ENCODE measurements around the gene NR1H2. TPM values are rescaled to one million over a fixed set of nuclear protein-coding genes. Genes with fewer than 3 reads are reported as not detected.
A peak's percentile ranks its signal among the peaks of the same experiment; 100 is the strongest.
"Not testable (repeated sequence)": the region's sequence is repeated elsewhere in the genome, so short reads cannot be mapped to it uniquely, and the experiment has no call there.

Gene NR1H2
- total and polyA plus RNA-seq, 5 donors from 2014 or later: 60.3 to 213 (median 74.9) TPM

DNA sequence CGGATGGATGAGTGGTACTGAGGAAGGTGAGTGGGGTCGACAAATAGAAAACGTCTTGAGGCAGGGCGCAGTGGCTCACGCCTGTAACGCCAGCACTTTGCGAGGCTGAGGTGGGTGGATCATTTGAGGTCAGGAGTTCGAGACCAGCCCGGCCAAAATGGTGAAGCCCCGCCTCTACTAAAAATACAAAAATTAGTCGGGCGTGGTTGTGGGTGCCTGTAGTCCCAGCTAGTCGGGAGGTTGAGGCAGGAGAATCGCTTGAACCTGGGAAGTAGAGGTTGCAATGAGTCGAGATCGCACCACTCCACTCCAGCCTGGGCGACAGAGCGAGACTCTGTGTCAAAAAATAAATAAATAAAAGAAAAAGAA lies 46.3 kb upstream of the NR1H2 start:
- peaks cover 5 to 70% (median 44%) of the 10 kb centered on the region in 4 donors for H3K4me1 Mint-ChIP-seq
- peak overlapping the region in 2 of 3 donors; percentile 90 to 95 for H3K27ac Mint-ChIP-seq
- peak overlapping the region; percentile 43 for H3K27ac ChIP-seq (ENCODE audit: insufficient read depth, low read length, poor library complexity, severe bottlenecking)
- peaks cover 74% of the 10 kb centered on the region for H3K4me1 ChIP-seq (ENCODE audit: control insufficient read depth, insufficient read depth, low read length, poor library complexity, severe bottlenecking)
- peaks cover 0 to 16% of the 10 kb centered on the region in 2 experiments for H3K9me3 ChIP-seq (ENCODE audit: control insufficient read depth in 2 of 2, low read length in 2 of 2)
- peaks cover 0 to 14% (median 0%) of the 10 kb centered on the region in 7 donors for H3K9me3 Mint-ChIP-seq
- peak overlapping the region; percentile 44 for H3K4me3 ChIP-seq (ENCODE audit: low read depth, low read length)
- not testable (repeated sequence) for H3K27me3 ChIP-seq (ENCODE audit: control insufficient read depth, insufficient read depth, low read length); H3K36me3 Mint-ChIP-seq; DNase-seq; ATAC-seq (ENCODE audit: low read depth in 2 of 2); H3K36me3 ChIP-seq (ENCODE audit: control insufficient read depth, insufficient read depth, low read length)
- H3K27me3 Mint-ChIP-seq: peaks cover 32% of the 10 kb centered on the region
- H3K4me3 Mint-ChIP-seq: peak overlapping the region; percentile 88 to 95 (median 90)

DNA sequence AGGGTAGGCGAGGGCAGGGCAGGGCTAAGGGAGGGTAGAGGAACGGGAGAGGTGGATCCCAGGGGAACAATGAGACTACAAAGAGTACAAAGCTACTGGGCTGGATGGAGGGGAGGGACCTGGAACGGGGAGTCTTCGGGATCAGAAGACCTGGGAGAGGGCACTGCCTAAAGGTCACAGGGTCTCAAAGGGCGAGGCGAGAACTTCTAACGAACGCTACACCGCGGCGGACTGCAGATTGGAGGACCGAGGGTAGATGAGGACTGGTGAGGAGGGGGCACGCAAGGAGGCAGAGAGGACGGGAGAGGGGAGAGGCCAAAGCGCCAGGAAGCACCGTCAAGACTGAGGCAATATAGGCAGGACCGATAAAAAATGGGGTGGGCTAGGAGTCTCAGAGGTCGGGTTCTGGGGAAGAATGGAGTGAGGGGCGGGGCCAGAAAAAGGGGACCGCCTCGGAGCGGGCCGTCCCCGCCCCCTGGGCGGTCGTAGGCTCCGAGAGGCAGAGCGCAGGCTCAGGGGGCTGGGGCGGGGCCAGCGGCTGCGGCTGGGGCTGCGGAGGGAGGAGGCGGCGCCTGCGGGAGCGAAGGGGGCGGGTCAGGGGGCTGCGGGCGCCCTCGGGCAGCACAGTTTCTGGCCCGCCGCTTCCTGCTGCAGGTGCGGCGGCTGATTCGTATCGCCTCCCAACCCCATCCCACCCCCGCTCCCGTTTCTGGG lies 45.7 kb upstream of the NR1H2 start:
- peak overlapping the region; percentile 37 for H3K4me3 ChIP-seq (ENCODE audit: low read depth, low read length)
- H3K4me1 ChIP-seq (ENCODE audit: control insufficient read depth, insufficient read depth, low read length, poor library complexity, severe bottlenecking): peaks cover 74% of the 10 kb centered on the region
- Mint-ChIP-seq H3K9me3 (peaks cover 0 to 14% (median 4%) of the 10 kb centered on the region in 7 donors), H3K4me1 (peaks cover 5 to 72% (median 42%) of the 10 kb centered on the region in 4 donors), H3K36me3 (peaks cover 8% of the 10 kb centered on the region), H3K4me3 (peak overlapping the region; percentile 88 to 95 (median 90)), H3K27ac (peak overlapping the region in 2 of 3 donors; percentile 59 to 88), H3K27me3 (peaks cover 34% of the 10 kb centered on the region)
- peak overlapping the region; percentile 60 for H3K27ac ChIP-seq (ENCODE audit: insufficient read depth, low read length, poor library complexity, severe bottlenecking)
- DNase-seq (peak; percentile 81 to 91 (median 86)), ATAC-seq (ENCODE audit: low read depth in 2 of 2) (peak; percentile 33 to 36)
- H3K36me3 ChIP-seq (ENCODE audit: control insufficient read depth, insufficient read depth, low read length): no peaks in the 10 kb centered on the region
- H3K27me3 ChIP-seq (ENCODE audit: control insufficient read depth, insufficient read depth, low read length): peaks cover 4% of the 10 kb centered on the region
- H3K9me3 ChIP-seq (ENCODE audit: control insufficient read depth in 2 of 2, low read length in 2 of 2): peaks cover 0 to 16% of the 10 kb centered on the region in 2 experiments

DNA sequence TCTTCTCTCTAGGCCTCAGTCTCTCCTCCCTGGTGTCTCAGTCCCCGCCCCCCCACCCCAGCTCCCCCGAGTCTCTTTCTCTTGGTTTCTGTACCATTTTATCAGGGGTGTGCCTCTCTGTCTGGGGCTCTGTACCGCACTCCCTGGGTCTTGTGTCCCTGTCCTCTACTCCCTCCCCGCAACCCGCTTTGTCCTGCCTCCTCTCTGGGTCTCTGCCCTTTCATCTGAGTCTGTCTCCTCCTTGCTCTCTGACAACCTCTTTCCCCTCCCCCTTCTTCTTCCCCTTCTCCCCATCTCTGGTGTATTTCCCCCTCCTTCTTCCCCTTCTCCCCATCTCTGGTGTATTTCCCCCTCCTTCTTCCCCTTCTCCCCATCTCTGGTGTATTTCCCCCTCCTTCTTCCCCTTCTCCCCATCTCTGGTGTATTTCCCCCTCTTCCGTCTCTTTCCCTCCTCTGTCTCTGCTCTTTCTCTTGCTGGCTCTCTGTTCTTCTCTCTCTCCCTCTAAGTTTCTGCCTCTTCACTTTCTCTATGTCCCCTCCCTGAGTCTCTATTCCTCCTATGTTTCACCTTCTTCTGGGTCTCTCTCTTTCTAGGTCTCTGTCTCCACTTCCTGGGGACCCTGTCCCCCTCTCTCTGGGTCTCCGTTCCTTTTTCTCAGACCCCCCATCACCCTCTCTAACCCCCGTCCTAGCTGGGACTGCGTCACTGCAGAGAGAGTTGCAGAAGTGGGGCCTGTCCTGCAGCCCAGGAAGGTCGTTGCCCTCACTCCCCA lies 44.9 kb upstream of the NR1H2 start:
- peak overlapping the region; percentile 60 for H3K27ac ChIP-seq (ENCODE audit: insufficient read depth, low read length, poor library complexity, severe bottlenecking)
- H3K9me3 Mint-ChIP-seq: peaks cover 0 to 14% (median 4%) of the 10 kb centered on the region in 7 donors
- peak overlapping the region; percentile 84 to 95 (median 86) for H3K4me3 Mint-ChIP-seq
- peaks cover 66% of the 10 kb centered on the region for H3K4me1 ChIP-seq (ENCODE audit: control insufficient read depth, insufficient read depth, low read length, poor library complexity, severe bottlenecking)
- DNase-seq (no peak), ATAC-seq (ENCODE audit: low read depth in 2 of 2) (no peak)
- H3K4me3 ChIP-seq (ENCODE audit: low read depth, low read length): peak overlapping the region; percentile 47
- H3K36me3 Mint-ChIP-seq: peaks cover 10% of the 10 kb centered on the region
- peak overlapping the region; percentile 55 to 88 (median 84) for H3K27ac Mint-ChIP-seq
- peaks cover 31% of the 10 kb centered on the region for H3K27me3 Mint-ChIP-seq
- peaks cover 5 to 69% (median 42%) of the 10 kb centered on the region in 4 donors for H3K4me1 Mint-ChIP-seq
- H3K9me3 ChIP-seq (ENCODE audit: control insufficient read depth in 2 of 2, low read length in 2 of 2): peaks cover 0 to 14% of the 10 kb centered on the region in 2 experiments
- no peaks in the 10 kb centered on the region for H3K36me3 ChIP-seq (ENCODE audit: control insufficient read depth, insufficient read depth, low read length)
- H3K27me3 ChIP-seq (ENCODE audit: control insufficient read depth, insufficient read depth, low read length): peaks cover 4% of the 10 kb centered on the region

DNA sequence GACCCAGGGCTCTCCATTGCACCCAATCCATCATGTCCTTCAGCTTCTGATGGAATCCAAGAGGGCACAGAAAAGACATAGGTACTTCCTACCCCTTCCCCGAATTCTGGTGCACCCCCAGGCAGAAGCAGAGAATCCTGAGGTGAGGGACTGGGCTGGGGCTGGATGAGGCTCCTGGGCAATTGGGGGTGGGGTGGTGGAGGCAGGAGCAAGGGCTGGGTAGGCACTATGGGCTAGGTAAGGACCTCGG lies 44.3 kb upstream of the NR1H2 start:
- Mint-ChIP-seq H3K27ac (peak overlapping the region in 1 of 3 donors; percentile 88), H3K27me3 (peaks cover 26% of the 10 kb centered on the region), H3K9me3 (peaks cover 0 to 12% (median 4%) of the 10 kb centered on the region in 7 donors), H3K4me3 (peak overlapping the region; percentile 63 to 95 (median 84)), H3K4me1 (peaks cover 5 to 64% (median 39%) of the 10 kb centered on the region in 4 donors), H3K36me3 (peaks cover 10% of the 10 kb centered on the region)
- peak overlapping the region; percentile 9 for H3K27ac ChIP-seq (ENCODE audit: insufficient read depth, low read length, poor library complexity, severe bottlenecking)
- H3K4me1 ChIP-seq (ENCODE audit: control insufficient read depth, insufficient read depth, low read length, poor library complexity, severe bottlenecking): peaks cover 61% of the 10 kb centered on the region
- ATAC-seq (ENCODE audit: low read depth in 2 of 2): no peak
- no peaks in the 10 kb centered on the region for H3K36me3 ChIP-seq (ENCODE audit: control insufficient read depth, insufficient read depth, low read length)
- no peak for DNase-seq
- peaks cover 3% of the 10 kb centered on the region for H3K27me3 ChIP-seq (ENCODE audit: control insufficient read depth, insufficient read depth, low read length)
- H3K9me3 ChIP-seq (ENCODE audit: control insufficient read depth in 2 of 2, low read length in 2 of 2): peaks cover 0 to 14% of the 10 kb centered on the region in 2 experiments
- peak overlapping the region; percentile 47 for H3K4me3 ChIP-seq (ENCODE audit: low read depth, low read length)

DNA sequence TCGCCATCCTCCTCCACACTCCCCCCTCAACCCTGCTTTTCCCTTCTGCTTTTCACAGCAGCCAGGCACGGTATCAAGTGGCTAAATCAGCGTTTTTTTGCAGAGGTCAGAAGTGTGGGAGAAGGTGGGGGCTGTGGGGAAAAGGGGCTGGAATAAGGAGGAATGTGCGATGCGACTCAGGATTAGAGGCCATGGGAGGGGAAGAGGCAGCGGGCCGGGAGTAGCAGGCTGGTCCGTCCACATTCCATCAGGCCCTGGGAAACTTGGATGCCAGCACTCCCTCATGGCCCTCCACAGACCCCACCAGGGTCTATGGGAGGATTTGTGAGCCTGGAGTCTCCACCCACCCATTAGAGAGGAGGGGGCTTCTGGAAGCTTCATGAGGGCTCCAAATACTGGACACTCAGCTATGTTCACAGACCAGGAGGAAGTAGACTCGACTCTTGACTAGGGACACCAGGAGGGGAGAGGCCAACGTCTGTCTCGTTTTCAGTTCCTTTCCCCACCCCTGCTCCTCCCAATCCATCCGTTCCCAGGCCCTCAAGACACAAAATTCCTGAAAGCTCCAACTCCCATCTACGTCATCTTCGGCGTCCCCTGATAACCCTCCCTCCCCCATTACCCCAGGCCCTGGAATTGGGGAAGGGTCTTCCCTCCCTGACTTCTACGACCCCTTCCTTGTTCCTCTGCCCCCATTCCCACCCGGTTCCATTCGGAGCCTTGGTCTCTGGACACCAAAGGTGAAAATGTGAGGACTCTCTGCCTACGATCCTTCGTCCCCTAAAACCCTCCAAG lies 43.8 kb upstream of the NR1H2 start:
- peaks cover 5 to 59% (median 34%) of the 10 kb centered on the region in 4 donors for H3K4me1 Mint-ChIP-seq
- Histone ChIP-seq H3K4me3 (ENCODE audit: low read depth, low read length) (peak overlapping the region; percentile 47), H3K4me1 (ENCODE audit: control insufficient read depth, insufficient read depth, low read length, poor library complexity, severe bottlenecking) (peaks cover 56% of the 10 kb centered on the region), H3K27ac (ENCODE audit: insufficient read depth, low read length, poor library complexity, severe bottlenecking) (peak overlapping the region; percentile 63), H3K36me3 (ENCODE audit: control insufficient read depth, insufficient read depth, low read length) (no peaks in the 10 kb centered on the region), H3K27me3 (ENCODE audit: control insufficient read depth, insufficient read depth, low read length) (no peaks in the 10 kb centered on the region), H3K9me3 (ENCODE audit: control insufficient read depth in 2 of 2, low read length in 2 of 2) (peaks cover 0 to 14% of the 10 kb centered on the region in 2 experiments)
- peaks cover 28% of the 10 kb centered on the region for H3K27me3 Mint-ChIP-seq
- peaks cover 0 to 8% (median 4%) of the 10 kb centered on the region in 7 donors for H3K9me3 Mint-ChIP-seq
- DNase-seq (no peak), ATAC-seq (ENCODE audit: low read depth in 2 of 2) (no peak)
- H3K4me3 Mint-ChIP-seq: peak overlapping the region; percentile 75 to 95 (median 82)
- H3K36me3 Mint-ChIP-seq: peaks cover 6% of the 10 kb centered on the region
- H3K27ac Mint-ChIP-seq: no peak overlapping the region

DNA sequence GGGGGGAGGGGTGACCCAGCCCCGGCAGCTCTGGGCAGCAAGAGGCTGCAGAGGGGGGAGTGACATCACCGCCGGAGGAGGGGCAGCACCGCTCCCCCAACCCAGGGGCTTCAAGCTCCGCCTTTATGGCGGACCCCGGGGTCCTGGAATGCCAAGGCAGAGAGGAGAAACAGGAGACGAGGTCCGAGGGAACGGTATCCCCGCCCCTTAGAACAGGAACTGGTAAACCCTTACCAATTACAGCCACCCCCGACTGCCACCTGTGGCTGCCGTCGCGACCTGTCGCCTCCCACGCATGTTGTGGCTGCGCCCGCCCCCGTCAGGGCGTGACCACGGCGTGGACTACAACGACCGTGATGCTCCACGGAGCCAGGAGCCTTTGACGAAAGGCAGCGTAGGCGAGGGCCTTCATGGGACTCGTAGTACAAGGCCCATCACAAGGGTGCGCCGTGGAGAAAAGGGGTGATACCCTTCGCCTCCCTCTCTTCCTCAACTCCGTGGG lies 43.0 kb upstream of the NR1H2 start:
- Histone ChIP-seq H3K27ac (ENCODE audit: insufficient read depth, low read length, poor library complexity, severe bottlenecking) (peak overlapping the region; percentile 63), H3K36me3 (ENCODE audit: control insufficient read depth, insufficient read depth, low read length) (no peaks in the 10 kb centered on the region), H3K4me1 (ENCODE audit: control insufficient read depth, insufficient read depth, low read length, poor library complexity, severe bottlenecking) (peaks cover 50% of the 10 kb centered on the region), H3K4me3 (ENCODE audit: low read depth, low read length) (peak overlapping the region; percentile 92), H3K9me3 (ENCODE audit: control insufficient read depth in 2 of 2, low read length in 2 of 2) (peaks cover 0 to 14% of the 10 kb centered on the region in 2 experiments), H3K27me3 (ENCODE audit: control insufficient read depth, insufficient read depth, low read length) (no peaks in the 10 kb centered on the region)
- Mint-ChIP-seq H3K27me3 (peaks cover 25% of the 10 kb centered on the region), H3K4me1 (peaks cover 5 to 55% (median 33%) of the 10 kb centered on the region in 4 donors), H3K36me3 (peaks cover 4% of the 10 kb centered on the region), H3K9me3 (peaks cover 0 to 8% (median 4%) of the 10 kb centered on the region in 7 donors), H3K4me3 (peak overlapping the region; percentile 91 to 95 (median 93)), H3K27ac (peak overlapping the region; percentile 86 to 93 (median 88))
- ATAC-seq (ENCODE audit: low read depth in 2 of 2) (peak; percentile 66 to 70), DNase-seq (peak; percentile 90 to 97 (median 94))

All from CD4-positive, CD25-positive, alpha-beta regulatory T cell (primary cell).